Nucleus accumbens (tissue), 56 donors: ENCODE results near the gene HS2ST1.
"Not testable (repeated sequence)": the region's sequence is repeated elsewhere in the genome, so short reads cannot be mapped to it uniquely, and the experiment has no call there.

Experiments used
- DNase-seq, 56 donors: peaks; one replicate each; lab custom pipeline; 2025; lab: John Stamatoyannopoulos, UW

Gene HS2ST1

DNA sequence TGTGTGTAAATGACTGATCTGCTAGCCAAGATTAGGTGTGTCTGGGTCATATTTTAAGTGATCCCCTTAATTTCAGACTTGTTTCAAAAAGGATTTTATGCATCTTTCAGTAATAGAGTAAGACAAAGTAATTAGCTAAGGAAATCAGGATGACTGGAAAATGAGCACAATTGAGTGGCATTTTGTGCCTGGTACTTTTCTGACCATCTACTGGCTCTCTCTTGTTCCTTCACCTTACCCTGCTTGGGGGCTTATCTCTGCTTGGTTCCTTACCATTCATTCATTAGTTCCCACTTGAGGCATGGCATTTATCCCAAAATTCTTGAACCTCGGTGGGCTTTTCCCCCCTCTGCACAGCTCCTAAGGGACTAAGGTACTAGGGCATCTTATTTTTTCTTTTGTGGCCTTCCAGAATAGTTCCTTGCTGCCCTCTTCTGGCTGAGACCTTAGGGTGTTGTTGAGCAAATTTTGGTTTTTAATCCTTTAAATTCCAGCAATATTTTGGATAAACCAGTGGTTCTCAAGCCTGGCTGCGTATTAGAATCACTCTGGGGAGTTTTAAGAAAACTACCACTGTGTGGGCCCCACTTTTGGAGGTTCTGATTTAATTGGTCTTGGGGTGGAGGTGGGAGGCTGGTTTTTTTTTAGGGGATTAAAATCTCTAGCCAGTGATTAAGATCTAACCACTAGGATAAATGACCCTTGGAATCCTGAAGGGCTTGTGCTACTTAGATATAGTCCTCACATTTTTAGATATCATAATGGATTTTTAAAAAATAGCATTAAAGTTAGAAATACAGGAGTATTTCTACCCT lies 50.8 kb downstream of the HS2ST1 start:
- DNase-seq = peak in 6 of 56 donors; percentile 1 to 8 (median 6)

DNA sequence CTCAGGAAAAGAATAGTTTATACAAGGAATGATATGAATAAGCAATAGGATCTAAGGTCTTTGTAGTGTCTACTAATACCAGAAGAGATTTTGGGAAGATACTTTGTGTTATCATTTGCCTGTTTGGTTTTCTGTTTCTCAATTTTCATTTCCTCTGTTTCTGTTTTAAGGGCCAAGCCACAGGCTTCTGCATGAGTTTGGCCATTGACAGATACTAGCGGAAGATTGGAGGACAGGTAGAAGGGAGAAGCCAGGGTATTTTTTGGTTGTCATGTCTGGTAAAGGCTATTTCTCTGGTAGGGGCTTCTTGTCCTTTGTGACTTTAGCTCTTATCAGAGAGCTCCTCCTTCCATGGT lies 51.4 kb downstream of the HS2ST1 start:
- no peak for DNase-seq

DNA sequence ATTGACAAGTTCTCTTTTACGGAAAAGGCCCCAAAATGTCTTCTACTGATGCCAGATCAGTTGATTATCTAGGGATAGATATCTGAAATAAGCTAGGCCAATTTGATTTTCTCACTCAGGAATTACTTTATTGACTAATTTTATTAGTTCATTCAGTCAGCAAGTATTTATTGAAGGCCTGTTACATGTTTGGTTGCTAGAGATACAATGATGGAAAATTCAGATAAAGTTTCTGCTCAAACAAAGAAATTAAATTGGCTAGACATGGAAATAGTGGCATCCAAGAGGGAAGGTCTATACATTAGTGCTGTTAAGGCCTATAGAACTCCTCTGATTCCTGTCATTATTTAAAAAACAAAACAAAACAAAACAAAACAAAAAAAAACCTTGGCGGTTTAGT lies 56.5 kb downstream of the HS2ST1 start:
- no peak for DNase-seq

DNA sequence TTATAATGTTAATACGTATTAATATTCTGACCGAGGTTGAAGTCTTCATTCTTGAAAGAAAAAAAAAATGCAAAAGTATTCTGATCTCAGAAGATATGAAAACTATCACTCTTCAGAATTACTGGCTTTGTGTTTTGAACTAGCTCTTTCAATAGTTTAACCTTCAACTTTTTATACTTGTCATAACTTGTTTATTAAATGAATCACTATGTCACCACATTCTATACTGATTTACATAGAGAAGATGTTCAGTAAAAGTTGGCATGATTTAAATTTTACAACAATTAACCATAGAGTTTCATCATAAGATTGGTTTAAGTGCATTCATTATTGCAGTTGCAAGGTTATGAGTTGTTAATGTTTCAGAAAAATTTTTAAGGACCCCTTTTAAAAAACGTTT lies 57.3 kb downstream of the HS2ST1 start:
- no peak for DNase-seq

DNA sequence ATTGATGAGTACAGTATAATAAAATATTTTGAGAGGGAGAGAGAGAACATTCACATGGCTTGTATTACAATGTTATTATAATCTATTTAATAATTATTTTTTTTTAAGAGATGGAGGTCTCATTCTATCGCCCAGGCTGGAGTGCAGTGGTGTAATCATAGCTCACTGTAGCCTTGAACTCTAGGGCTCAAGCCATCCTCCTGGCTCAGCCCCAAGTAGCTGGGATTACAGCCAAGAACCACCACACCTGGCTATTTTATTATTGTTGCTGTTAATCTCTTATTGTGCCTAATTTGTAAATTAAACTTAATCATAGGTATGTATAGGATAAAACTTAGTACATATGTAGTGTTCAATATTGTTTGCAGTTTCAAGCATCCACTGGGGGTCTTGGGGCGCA lies 57.8 kb downstream of the HS2ST1 start:
- DNase-seq = no peak

DNA sequence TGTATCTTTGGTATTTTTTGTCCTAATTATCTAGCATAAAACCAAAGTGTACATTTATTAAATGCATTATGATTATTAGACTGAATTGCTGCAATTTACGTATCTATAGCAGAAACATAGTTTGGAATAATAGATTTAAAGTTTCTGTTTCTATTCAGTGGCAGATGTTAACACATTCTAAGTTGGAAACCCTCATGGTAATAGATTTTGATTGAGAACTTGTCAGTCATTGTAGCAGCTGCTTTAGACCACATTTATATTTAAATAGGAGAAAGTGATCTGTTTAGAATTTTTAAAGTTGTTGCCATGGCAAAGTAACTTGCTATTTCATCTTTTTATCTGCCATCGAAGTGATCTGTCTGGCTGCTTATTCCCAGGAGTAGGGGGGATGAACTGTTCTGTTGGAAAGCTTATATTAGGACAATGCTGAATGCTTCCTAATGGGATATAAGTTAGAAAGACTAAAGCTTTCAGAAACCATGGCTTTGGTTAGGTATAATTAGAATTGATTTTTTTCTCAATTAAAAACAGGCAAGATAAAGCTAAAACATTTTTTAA lies 61.6 kb downstream of the HS2ST1 start:
- no peak for DNase-seq

DNA sequence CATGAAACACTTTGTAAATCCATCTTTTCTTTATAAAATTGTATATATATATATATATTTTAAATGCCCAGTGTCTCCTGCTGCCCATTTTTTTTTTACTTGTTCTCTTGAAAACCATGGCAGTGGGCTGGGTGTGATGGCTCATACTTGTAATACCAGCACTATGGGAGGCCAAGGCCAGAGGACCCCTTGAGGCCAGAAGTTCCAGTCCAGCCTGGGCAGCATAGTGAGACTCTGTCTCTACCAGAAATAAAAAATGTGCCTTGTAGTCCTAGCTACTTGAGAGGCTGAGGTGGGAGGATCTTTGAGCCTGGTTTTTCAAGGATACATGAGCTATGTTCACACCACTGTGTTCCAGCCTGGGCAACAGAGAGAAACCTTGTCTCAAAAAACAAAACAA lies 62.2 kb downstream of the HS2ST1 start:
- DNase-seq = no peak

DNA sequence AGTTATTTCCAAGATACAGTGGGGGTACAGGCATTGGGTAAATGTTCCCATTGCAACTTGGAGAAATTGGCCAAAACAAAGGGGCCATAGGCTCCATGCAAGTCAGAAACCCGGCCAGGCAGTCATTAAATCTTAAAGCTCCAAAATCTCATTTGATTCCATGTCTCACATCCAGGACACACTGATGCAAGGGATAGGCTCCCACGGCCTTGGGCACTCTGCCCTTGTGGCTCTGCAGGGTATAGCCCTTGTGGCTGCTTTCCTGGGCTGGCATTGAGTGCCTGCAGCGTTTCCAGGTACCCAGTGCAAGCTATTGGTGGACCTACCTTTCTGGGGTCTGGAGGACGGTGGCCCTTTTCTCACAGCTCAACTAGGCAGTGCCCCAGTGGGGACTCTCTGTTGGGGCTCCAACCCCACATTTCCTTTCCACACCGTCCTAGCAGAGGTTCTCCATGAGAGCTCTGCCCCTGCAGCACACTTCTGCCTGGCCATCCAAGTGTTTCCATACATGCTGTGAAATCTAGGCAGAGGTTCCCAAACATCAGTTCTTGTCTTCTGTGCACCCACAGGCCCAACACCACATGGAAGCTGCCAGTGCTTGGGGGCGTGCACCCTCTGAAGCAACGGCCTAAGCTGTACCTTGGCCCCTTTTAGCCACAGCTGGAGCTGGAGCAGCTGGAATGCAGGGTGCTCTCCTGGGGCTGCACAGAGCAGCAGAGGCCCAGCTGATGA lies 67.2 kb downstream of the HS2ST1 start:
- no peak for DNase-seq

DNA sequence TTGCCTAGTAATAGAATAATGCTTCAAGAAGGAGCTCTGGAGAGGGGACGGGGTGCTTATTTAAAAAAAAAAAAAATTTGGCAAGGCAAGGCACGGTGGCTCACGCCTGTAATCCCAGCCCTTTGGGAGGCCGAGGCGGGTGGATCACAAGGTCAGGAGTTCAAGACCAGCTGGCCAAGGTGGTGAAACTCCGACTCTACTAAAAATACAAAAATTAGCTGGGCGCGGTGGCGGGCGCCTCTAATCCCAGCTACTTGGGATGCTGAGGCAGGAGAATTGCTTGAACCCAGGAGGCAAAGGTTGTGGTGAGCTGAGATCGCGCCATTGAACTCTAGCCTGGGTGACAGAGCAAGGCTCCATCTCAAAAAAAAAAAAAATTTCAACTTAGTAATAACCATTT lies 69.2 kb downstream of the HS2ST1 start:
- DNase-seq = not testable (repeated sequence)

DNA sequence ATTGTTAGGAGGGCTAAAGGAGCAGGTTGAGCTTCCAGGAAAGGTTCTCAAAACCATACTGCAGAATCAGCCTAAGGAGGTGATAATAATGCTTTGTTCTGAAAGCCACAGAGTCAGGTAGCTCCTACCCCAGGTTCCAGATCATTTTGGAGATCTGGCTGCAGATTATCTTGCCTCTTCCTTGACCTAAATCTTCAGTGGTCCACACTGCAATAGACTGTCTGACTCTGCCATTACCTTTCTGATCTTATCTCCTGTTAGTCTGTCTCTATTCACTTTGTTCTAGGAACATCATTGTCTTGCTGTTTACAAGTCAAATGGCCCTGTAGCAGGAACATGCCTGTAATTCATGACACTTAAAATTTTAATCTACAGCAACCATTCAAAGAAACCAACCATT lies 73.0 kb downstream of the HS2ST1 start:
- no peak for DNase-seq

DNA sequence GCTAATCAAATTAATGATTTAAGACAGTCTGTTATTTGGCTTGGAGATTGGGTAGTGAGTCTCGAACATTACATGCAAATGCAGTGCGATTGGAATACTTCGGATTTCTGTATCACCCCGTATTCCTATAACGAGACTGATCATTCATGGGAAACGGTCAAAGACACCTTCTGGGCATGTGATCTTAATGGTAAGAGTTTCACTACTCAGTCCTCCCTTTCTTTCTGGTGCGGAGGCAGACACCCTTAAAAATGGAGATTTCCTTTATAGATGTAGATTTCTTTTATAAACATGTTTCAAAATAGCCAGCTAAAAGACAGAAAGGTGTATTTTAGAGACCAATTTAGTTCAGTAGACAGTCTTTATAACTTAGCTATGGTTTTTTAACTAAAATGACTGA lies 74.4 kb downstream of the HS2ST1 start:
- no peak for DNase-seq

DNA sequence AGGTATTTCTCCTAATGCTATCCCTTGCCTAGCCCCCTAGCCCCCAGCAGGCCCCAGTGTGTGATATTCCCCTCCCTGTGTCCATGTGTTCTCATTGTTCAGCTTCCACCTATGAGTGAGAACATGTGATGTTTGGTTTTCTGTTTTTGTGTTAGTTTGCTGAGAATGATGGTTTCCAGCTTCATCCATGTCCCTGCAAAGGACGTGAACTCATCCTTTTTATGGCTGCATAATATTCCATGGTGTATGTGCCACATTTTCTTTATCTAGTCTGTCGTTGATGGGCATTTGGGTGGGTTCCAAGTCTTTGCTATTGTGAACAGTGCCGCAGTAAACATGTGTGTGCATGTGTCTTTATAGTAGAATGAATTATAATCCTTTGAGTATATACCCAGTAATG lies 75.3 kb downstream of the HS2ST1 start:
- not testable (repeated sequence) for DNase-seq

DNA sequence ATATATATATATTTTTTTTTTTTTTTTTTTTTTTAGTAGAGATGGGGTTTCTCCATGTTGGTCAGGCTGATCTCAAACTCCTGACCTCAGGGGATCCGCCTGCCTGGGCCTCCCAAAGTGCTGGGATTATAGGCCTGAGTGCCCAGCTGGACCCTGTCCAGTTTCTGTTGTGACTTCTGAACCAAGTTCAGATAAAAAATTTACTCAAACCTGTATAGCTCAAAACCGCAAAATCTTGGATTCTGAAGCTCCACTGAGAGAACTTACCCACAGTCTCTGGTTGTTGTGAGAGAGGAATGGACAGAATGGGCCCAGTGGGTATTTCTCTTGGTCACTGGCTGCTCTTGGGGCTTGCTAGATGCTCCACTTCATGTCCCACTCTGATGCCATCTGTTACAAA lies 76.4 kb downstream of the HS2ST1 start:
- no peak for DNase-seq

DNA sequence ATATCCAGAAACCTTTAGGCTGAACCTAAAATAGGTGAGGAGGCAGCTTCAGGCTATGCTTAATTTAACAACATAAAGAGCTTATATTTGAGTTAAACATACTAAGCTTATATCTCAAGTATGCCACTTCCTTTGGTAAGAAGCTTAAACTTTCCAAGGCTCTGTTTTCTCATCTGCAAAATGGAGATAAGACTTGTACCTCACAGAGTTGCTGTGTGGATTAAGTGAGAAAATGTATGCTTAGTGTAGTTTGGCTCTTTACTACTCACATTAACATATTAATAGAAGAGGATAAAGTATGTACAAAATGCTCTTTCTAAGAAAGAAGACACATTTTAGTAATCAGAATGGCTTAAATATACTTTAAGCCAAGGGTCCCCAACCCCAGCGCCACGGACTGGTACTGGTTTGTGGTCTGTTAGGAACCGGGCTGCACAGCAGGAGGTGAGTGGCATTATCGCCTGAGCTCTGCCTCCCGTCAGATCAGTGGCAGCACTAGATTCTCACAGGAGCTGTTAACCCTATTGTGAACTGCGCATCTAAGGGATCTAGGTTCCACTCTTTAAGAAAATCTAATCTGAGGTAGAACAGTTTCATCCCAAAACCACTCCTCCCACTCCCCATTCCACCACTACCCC lies 77.2 kb downstream of the HS2ST1 start:
- DNase-seq = no peak

DNA sequence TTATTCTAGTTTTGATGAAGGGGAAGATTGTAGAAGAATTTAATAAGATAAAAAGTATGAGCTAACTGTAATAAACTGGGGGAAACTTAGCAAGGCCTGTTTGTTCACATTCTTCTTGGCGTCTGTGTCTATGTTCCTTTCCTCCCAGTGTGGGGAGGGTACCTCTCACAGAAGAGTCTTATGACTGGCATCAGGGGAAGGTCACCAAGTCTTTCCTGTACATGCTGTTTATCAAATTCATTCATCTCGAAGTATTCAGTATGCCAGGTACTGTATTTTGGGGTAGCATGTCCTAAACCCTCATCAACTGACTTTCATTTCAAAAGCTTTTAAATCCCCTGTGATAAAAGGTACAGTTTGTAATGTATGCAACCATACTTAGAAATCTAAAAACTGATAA lies 78.4 kb downstream of the HS2ST1 start:
- DNase-seq = no peak

DNA sequence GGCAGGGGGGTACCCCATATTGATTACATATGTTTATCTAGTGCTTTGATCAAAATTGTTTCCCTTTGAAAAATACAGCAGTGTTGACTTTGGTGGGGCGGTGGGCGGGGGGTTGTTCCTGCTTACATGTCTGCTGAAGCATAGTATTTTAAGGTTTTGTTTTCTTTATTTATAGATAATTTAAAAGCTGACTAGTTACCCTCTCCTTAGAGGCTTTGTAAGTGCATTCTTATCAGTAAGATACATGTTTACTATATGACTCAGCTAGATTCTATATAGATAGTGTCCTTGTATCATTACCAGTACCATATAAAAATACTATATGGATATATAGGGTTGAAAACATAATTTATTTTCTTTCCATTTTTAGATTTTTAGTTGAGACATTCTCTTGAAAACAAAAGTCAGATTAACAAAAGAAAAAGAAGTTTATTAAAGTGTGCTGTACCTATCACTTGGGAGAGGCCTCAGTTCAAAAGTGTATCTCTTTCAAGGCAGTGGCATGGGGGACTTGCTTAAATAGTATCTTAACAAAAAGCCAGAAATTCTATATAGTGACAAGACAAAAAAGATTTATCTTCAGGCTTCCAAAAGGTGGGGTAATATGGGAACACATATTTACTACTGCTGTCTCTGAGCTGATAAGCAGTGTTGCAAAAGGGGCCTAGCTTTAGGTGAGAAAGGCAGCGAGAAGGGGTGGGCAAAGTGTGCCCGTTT lies 79.0 kb downstream of the HS2ST1 start:
- no peak for DNase-seq

DNA sequence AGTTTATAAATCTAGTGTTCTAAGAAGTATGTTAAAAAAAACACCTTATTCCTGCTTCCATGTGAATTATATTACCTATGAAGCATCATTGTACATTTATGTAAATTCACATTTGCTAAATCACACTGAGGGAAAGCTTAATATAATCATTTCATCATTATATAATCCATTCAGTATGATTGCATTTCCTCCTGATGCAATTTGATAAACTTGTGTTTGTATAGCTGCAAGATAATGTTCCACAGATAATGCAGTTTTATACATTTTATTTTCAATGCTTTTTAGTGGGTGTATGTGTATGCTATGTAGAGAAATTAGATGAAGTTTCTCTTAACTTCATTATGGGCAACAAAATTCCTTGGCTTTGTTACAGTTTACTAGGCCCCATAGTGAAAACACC lies 79.6 kb downstream of the HS2ST1 start:
- no peak for DNase-seq

DNA sequence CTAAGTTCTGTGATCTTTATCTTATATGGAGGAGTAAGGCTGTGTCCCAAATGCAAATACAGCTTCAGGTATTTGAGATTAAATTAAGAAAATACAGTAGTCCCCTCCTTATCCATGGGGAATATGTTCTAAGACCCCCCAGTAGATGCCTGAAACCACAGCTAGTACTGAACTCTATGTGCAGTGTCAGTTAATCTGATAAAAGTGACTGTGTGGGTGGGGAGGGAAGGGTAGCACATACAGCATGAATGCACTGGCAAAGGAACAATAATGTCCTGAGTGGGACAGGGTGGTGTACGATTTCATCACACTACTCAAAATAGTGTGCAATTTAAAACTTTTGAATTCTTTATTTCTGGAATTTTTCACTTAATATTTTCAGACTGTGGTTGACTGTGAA lies 83.1 kb downstream of the HS2ST1 start:
- no peak for DNase-seq

DNA sequence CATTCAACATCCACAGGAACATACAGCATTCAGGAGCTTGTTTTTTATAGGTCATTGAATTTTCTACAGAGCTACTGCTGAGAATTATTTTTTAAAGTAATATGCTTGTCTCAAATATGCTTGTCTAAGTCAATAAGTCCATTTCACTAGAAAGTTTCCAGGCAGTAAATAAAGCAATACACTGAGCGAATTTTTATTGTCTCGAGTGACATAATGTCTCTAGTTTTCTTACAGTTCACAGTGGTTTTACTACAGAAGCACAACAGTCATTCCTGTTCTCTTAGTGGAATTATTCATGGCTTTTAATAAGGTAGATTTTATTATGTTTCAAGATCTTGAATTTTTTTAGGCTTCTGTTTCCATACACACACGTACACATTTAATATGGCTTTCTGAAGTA lies 83.8 kb downstream of the HS2ST1 start:
- DNase-seq = no peak

DNA sequence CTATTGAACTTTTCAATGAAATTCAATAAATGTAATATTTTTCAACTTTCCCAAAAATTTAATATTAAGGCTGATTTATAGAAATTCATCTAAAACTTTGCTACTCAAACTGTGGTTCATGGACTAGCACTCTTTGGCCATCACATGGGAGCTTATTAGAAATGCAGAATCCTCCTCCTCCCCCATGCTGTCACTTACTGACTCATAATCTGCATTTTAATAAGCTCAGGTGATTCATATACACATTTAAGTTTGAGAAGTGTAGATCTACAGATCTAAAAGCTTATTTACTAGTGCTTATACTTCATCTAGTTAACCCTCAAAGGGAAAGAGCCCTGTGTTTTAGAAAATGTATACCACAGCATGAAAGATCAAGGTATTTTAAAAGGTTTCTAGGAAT lies 84.3 kb downstream of the HS2ST1 start:
- DNase-seq = peak in 2 of 56 donors; percentile 1 to 5

DNA sequence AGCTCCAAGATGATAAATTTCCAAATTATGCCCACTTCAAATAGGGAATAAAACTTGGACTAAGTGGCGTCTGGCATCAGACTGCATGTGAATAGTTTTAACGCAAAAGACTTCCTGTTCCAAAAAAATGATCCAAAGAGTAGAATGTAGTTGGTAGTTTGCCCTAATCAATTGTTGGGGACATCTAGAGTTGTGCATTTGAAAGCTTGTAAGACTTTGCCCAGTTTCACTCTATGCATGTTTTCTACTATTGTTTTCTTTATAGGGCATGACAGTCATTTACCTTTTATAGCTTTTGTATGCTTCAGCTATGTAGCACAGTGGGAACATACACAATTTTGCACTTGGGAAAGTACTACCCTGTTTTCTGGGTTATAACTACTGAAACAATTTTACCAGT lies 86.0 kb downstream of the HS2ST1 start:
- no peak for DNase-seq
